VCaP (cell line): ENCODE measurements around the gene SNTG2.

Source experiments
- H3K27ac ChIP-seq: fragments of 450-650 bp; 2 replicates; pipeline ENCODE4 v1.5.1; 2017
- TF ChIP-seq, protein P1 (sequence below): fragments of 450-650 bp; conservative IDR thresholded peaks from 2 replicates; pipeline ENCODE4 v1.5.1; 2017; ENCODE audit warnings: mild to moderate bottlenecking, moderate library complexity

SNTG2 gene

GRCh38 chr2:920999-921398 lies 29.6 kb upstream of the SNTG2 start:
- TF ChIP-seq, protein P1, sequence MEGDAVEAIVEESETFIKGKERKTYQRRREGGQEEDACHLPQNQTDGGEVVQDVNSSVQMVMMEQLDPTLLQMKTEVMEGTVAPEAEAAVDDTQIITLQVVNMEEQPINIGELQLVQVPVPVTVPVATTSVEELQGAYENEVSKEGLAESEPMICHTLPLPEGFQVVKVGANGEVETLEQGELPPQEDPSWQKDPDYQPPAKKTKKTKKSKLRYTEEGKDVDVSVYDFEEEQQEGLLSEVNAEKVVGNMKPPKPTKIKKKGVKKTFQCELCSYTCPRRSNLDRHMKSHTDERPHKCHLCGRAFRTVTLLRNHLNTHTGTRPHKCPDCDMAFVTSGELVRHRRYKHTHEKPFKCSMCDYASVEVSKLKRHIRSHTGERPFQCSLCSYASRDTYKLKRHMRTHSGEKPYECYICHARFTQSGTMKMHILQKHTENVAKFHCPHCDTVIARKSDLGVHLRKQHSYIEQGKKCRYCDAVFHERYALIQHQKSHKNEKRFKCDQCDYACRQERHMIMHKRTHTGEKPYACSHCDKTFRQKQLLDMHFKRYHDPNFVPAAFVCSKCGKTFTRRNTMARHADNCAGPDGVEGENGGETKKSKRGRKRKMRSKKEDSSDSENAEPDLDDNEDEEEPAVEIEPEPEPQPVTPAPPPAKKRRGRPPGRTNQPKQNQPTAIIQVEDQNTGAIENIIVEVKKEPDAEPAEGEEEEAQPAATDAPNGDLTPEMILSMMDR: no peak
- no peak overlapping the region for H3K27ac ChIP-seq

DNA sequence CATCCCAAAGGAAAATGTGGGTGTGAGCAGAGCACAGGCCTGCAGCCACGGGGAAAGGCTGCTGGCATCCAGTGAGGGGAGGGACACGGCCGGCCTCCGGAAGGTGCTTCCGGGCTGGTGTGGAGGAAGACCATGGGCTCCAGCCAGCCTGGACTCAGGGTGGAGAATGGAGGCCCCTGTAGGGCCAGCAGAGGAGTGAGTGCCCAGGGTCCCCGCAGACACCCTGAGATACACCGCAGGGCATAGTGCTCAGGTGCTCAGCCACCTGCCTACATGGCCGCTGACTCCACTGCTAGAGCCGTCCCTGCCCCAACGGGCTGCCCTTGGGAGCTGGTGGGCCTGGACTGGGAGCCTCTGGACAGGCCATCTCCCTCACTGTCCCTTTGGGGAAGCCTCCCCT lies 28.5 kb upstream of the SNTG2 start:
- TF ChIP-seq, protein P1: no peak
- H3K27ac ChIP-seq: no peak overlapping the region

DNA sequence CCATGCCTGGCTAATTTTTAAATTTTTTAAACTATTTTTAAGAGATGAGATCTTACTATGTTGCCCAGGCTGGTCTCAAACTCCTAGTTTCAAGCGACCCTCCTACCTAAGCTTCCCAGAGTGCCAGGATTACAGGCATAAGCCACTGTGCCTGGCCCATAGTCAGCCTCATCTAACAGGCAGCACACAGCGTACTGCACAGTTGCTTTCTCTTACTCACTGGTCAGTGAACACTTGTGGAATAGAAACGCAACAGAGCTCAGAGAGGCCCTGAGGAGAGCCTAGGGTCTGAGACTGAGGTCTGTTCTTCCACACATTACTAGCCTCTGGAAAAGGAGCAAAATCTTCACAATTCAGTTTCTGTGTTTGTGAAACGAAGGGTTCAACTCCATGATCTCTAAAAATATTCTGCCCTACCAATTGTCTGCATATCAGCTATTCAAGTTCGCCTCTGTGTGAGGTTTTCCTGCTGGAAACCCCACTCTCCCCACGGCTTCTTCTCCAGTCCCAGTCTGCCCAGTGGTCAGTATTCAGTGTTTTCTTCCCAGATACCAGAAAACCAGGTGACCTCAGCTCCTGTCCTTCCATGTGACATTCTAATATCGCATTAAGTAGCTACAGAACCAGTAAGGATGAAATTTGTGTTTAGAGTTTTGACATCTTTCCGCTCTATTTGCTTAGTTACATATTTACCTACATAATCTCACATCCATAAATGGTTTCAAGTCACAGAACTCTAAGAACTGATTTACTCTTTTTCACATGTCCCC lies 26.6 kb upstream of the SNTG2 start:
- TF ChIP-seq, protein P1: no peak
- no peak overlapping the region for H3K27ac ChIP-seq

GRCh38 chr2:924701-925100 lies 25.9 kb upstream of the SNTG2 start:
- H3K27ac ChIP-seq: no peak overlapping the region
- TF ChIP-seq, protein P1: no peak

DNA sequence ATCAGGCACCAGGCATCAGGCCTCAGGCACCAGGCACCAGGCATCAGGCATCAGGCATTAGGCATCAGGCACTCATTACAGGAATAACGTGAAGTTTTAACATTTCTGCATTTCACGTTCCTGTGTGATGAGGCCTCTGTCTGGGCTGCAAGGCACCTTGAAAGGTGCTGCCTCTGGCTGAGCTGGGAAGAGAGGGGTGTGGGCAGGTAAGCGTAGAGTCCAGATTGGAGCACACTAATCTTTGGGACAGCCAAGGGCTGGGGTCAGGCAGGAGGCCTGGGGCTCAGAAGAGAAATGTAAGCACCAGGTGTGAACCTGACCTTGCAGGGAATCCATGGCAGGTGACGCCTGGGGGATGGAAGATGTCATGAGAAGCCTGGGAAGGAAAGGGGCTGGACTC lies 25.3 kb upstream of the SNTG2 start:
- TF ChIP-seq, protein P1: no peak
- no peak overlapping the region for H3K27ac ChIP-seq

GRCh38 chr2:925711-926110 lies 24.9 kb upstream of the SNTG2 start:
- TF ChIP-seq, protein P1: no peak
- no peak overlapping the region for H3K27ac ChIP-seq

- no peak overlapping the region for H3K27ac ChIP-seq
- TF ChIP-seq, protein P1: no peak
Measured at GRCh38 chr2:926259-926793, 24.3 kb upstream of the SNTG2 start.
